GM21825 (cell line): ENCODE measurements around the gene SLIT1.

ENCODE experiments used
- ATAC-seq: cut with Tn5 transposase; IDR thresholded peaks from one replicate; pipeline ENCODE4 v1.9.1; 2021; ENCODE audit warnings: mild to moderate bottlenecking, moderate library complexity; ENCODE audit not compliant: unreplicated experiment

Gene SLIT1

GRCh38 chr10:96984541-96985131, 201.1 kb downstream of the SLIT1 start:
- no peak for ATAC-seq

GRCh38 chr10:96982149-96982930, 203.4 kb downstream of the SLIT1 start:
- ATAC-seq, result no peak

GRCh38 chr10:96978621-96979154, 207.1 kb downstream of the SLIT1 start:
- peak; percentile 67 for ATAC-seq

- no peak for ATAC-seq
Observed at GRCh38 chr10:96975136-96975535, 210.6 kb downstream of the SLIT1 start.

GRCh38 chr10:96973809-96974747, 211.7 kb downstream of the SLIT1 start:
- no peak for ATAC-seq

- no peak for ATAC-seq
Observed at GRCh38 chr10:96972264-96972663, 213.5 kb downstream of the SLIT1 start.

- ATAC-seq, result no peak
Observed at GRCh38 chr10:96971324-96971723, 214.4 kb downstream of the SLIT1 start.

- no peak for ATAC-seq
Observed at GRCh38 chr10:96968682-96969423, 216.9 kb downstream of the SLIT1 start.

GRCh38 chr10:96967847-96968246, 217.9 kb downstream of the SLIT1 start:
- no peak for ATAC-seq

- no peak for ATAC-seq
Observed at GRCh38 chr10:96964131-96964530, 221.6 kb downstream of the SLIT1 start.

- ATAC-seq, result no peak
Observed at GRCh38 chr10:96960872-96961271, 224.9 kb downstream of the SLIT1 start.

- ATAC-seq, result no peak
Observed at GRCh38 chr10:96959733-96960132, 226.0 kb downstream of the SLIT1 start.

- no peak for ATAC-seq
Observed at GRCh38 chr10:96958071-96958470, 227.7 kb downstream of the SLIT1 start.

GRCh38 chr10:96955794-96956193, 230.0 kb downstream of the SLIT1 start:
- ATAC-seq, result no peak

- ATAC-seq, result no peak
Observed at GRCh38 chr10:96951954-96952353, 233.8 kb downstream of the SLIT1 start.

GRCh38 chr10:96949039-96949683, 236.6 kb downstream of the SLIT1 start:
- no peak for ATAC-seq
